Endothelial cell of umbilical vein (primary cell): ENCODE results near the gene WDR27. TPM values are rescaled to one million over a fixed set of nuclear protein-coding genes. Genes with fewer than 3 reads are reported as not detected.

Experiments
- BruUV-seq: library from RNA; stranded (reverse); fragments of 400-500 nt; replicated peaks from 2 replicates; lab custom pipeline; 2021; lab: Mats Ljungman, UMichigan
- CTCF ChIA-PET: fragments of 300-600, 350-600 bp; sonication (Branson Sonifier 250); formaldehyde crosslinking; loops from one replicate; lab custom pipeline; 2021; ENCODE audit warnings: antibody characterized with exemption, inconsistent platforms; lab: Charles Lee
- POLR2A ChIA-PET: fragments of 300-600, 350-600 bp; sonication (Branson Sonifier 250); formaldehyde crosslinking; loops from one replicate; lab custom pipeline; 2021; ENCODE audit warnings: antibody characterized with exemption, inconsistent platforms; lab: Charles Lee
- DNase-seq: peaks from one replicate; pipeline ENCODE4 v3.0.0-alpha.2; 2011; ENCODE audit warnings: low read depth, low spot score
- FAIRE-seq: peaks from 2 replicates; lab custom pipeline; 2011; peaks lifted over from hg19 to GRCh38; lab: Jason Lieb, UNC
- H2AFZ ChIP-seq: 2 replicates; pipeline ENCODE4 v1.6.0; 2012; ENCODE audit warnings: low read depth, low read length, control low read depth, inconsistent platforms
- H3K27ac ChIP-seq: 2 replicates; pipeline ENCODE4 v1.5.1; 2011; ENCODE audit warnings: low read depth, mild to moderate bottlenecking, control low read depth, low read length, moderate library complexity; ENCODE audit not compliant: insufficient read depth
- H3K27me3 ChIP-seq, 2 experiments: 2 replicates each; pipeline versions ENCODE4 v1.6.0 to v1.6.1; 2011; ENCODE audit warnings: low read length in 2 of 2, mixed read lengths in 1 of 2; ENCODE audit not compliant: control insufficient read depth in 2 of 2, insufficient read depth in 2 of 2
- H3K36me3 ChIP-seq, 2 experiments: 2 replicates in 1 of 2; 3 replicates in 1 of 2; pipeline ENCODE4 v1.5.1; 2011; ENCODE audit warnings: low read length in 2 of 2, mild to moderate bottlenecking in 1 of 2, moderate library complexity in 1 of 2; ENCODE audit not compliant: control insufficient read depth in 2 of 2, insufficient read depth in 2 of 2; ENCODE audit errors: extremely low read depth in 1 of 2
- H3K4me1 ChIP-seq: 3 replicates; pipeline ENCODE4 v1.5.1; 2011; ENCODE audit warnings: mild to moderate bottlenecking, low read length; ENCODE audit not compliant: control insufficient read depth, insufficient read depth; ENCODE audit errors: extremely low read depth
- H3K4me2 ChIP-seq: 2 replicates; pipeline ENCODE4 v1.6.1; 2011; ENCODE audit warnings: low read length, control low read depth, mixed read lengths; ENCODE audit not compliant: insufficient read depth
- H3K4me3 ChIP-seq, 3 experiments: fragments of 200-600 bp in 1 of 3; sonication (generic), shearing (Covaris generic) in 1 of 3; replicated peaks in 1 of 3; 2 replicates each; pipeline ENCODE4 v1.5.1; 2011 to 2016; ENCODE audit warnings: control low read depth in 3 of 3, low read length in 3 of 3, mild to moderate bottlenecking in 2 of 3, inconsistent platforms in 1 of 3, low read depth in 1 of 3, moderate library complexity in 1 of 3; ENCODE audit not compliant: insufficient read depth in 1 of 3
- H3K79me2 ChIP-seq: 2 replicates; pipeline ENCODE4 v1.6.0; 2012; ENCODE audit warnings: low read length, inconsistent platforms; ENCODE audit not compliant: control insufficient read depth, insufficient read depth
- H3K9ac ChIP-seq: replicated peaks from 2 replicates; pipeline ENCODE3; 2011; ENCODE audit warnings: low read length, control low read depth; ENCODE audit not compliant: insufficient read depth; ENCODE audit errors: extremely low read depth
- H3K9me1 ChIP-seq: replicated peaks from 3 replicates; pipeline ENCODE4 v1.6.0; 2011; ENCODE audit warnings: mild to moderate bottlenecking, low read length; ENCODE audit not compliant: control insufficient read depth, insufficient read depth; ENCODE audit errors: extremely low read depth
- H3K9me3 ChIP-seq: replicated peaks from 2 replicates; pipeline ENCODE4 v1.5.1; 2012; ENCODE audit warnings: low read length, inconsistent platforms; ENCODE audit not compliant: control insufficient read depth, insufficient read depth
- H4K20me1 ChIP-seq: replicated peaks from 2 replicates; pipeline ENCODE3; 2011; ENCODE audit warnings: mild to moderate bottlenecking, low read length; ENCODE audit not compliant: control insufficient read depth, insufficient read depth; ENCODE audit errors: extremely low read depth
- EZH2 ChIP-seq: IDR thresholded peaks from 2 replicates; pipeline ENCODE4 v1.6.1; 2012; ENCODE audit warnings: borderline replicate concordance, low read depth, mild to moderate bottlenecking, moderate library complexity, low read length, inconsistent platforms; ENCODE audit not compliant: severe bottlenecking
- FOS ChIP-seq: IDR thresholded peaks from 2 replicates; pipeline ENCODE4 v1.6.1; 2011; ENCODE audit warnings: mild to moderate bottlenecking, low read length, moderate library complexity, borderline replicate concordance; ENCODE audit not compliant: insufficient read depth
- GATA2 ChIP-seq: IDR thresholded peaks from 2 replicates; pipeline ENCODE4 v1.7.0; 2011; ENCODE audit warnings: low read depth, mild to moderate bottlenecking, moderate library complexity, mixed read lengths, low read length; ENCODE audit not compliant: insufficient read length, insufficient read depth
- JUN ChIP-seq: IDR thresholded peaks from 2 replicates; pipeline ENCODE4 v1.6.1; 2011; ENCODE audit warnings: borderline replicate concordance, low read depth; ENCODE audit not compliant: insufficient read length, insufficient read depth
- MAX ChIP-seq: IDR thresholded peaks from 2 replicates; pipeline ENCODE4 v1.6.1; 2011; ENCODE audit not compliant: insufficient read depth, insufficient read length
- MYC ChIP-seq: IDR thresholded peaks from one replicate; pipeline ENCODE4 v1.6.1; 2011; ENCODE audit warnings: mild to moderate bottlenecking, low read depth, low read length
- POLR2A ChIP-seq: IDR thresholded peaks from 2 replicates; pipeline ENCODE4 v1.6.1; 2012; ENCODE audit warnings: low read depth, mild to moderate bottlenecking, control low read depth, low read length
- POLR2AphosphoS5 ChIP-seq: IDR thresholded peaks from 2 replicates; pipeline ENCODE4 v1.6.1; 2012; ENCODE audit warnings: low read depth, mild to moderate bottlenecking, control low read depth, low read length, moderate library complexity; ENCODE audit not compliant: insufficient read depth
- dilution Hi-C: fragments of 300-500 bp; cut with MboI; formaldehyde crosslinking; loops from one replicate; pipeline ENCODE4 v1.15.0; 2019; ENCODE audit warnings: low sequenced_read_pairs; ENCODE audit not compliant: extremely low pct_ligation_motif_present
- intact Hi-C: fragments of 100-400 bp; cut with micrococcal nuclease; formaldehyde crosslinking; loops from one replicate; pipeline ENCODE4 v1.10.0; 2022
- polyA plus RNA-seq, 4 experiments: library from polyadenylated mRNA; depleted of rRNA in 3 of 4; stranded (reverse) in 3 of 4; unstranded in 1 of 4; fragments of >200 nt; gene quantifications; 2 replicates each; pipeline versions ENCODE4 v1.2.1 to v1.2.3, GENCODE V29; 2011 to 2012; ENCODE audit warnings: missing spikeins in 1 of 4
- total RNA-seq: library from RNA; stranded (reverse); gene quantifications from 2 replicates; pipeline ENCODE4 v1.2.3, GENCODE V29; 2021
- TF ChIP-seq, protein P1 (sequence below), 2 donors: IDR thresholded peaks; 1 replicate in 1 of 2; 2 replicates in 1 of 2; pipeline ENCODE4 v1.5.1; 2011; ENCODE audit warnings: low read length in 2 of 2, mild to moderate bottlenecking in 2 of 2, moderate library complexity in 2 of 2, control low read depth in 1 of 2, inconsistent platforms in 1 of 2, low read depth in 1 of 2; ENCODE audit not compliant: insufficient read depth in 1 of 2; ENCODE audit errors: extremely low read depth in 1 of 2

WDR27 gene
- total and polyA plus RNA-seq, 2 donors (not counting 3 experiments of a cell fraction or from before 2014, with no cell fraction given): 60.1 to 69.7 TPM

DNA sequence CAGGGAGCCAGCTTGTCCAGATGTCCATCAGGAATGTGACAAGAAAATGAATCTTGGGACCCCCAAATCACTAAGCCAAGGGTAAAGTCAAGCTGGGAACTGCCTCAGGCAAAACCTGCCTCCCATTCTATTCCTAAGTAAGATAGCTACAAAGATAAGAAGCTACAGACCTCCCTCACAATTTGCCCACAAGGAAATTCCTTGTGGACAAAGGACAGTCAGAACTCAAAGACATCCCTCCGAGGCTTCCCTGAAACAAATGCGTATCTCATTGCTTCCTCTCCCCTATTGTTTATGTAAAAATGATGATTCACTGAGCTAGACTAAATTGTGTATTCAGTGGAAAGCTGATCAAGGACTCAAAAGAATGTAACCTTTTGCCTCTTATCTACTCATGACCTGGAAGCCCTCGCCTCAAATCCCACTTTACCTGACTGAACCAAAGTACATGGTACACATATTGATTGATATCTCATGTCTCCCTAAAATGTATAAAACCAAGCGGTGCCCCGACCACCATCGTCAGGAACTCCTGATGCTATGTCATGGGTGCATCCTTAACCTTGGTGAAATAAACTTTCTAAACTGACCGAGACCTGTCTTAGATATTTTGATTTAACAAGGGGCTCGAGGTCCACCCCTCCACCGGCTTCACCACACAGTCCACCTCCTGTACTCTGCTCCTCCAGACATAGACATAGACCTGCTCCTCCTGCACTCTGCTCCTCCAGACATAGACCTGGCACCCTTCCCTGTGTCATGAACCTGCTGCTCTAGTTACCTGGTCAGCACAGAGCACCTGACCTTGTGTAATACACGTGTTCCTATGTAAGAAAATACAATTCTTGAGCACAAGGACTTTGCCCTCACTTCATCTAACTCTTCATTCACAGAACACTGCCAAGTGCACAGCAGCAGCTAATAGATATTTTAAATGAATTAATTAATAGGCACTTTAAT, 81.4 kb downstream of the WDR27 start:
- no peaks in the 10 kb centered on the region for H3K27me3 ChIP-seq
- ChIA-PET CTCF (interaction anchor here (0.7 kb wide), 1 partner anchor 32 kb away, joined by 3 read pairs; no protein-coding TSS in a partner anchor), POLR2A (no interaction called here)
- DNase-seq: no peak
- H3K79me2 ChIP-seq: no peaks in the 10 kb centered on the region
- FAIRE-seq: peak; percentile 4
- peaks cover 0 to 4% of the 10 kb centered on the region in 2 experiments for H3K36me3 ChIP-seq
- H3K27ac ChIP-seq: no peak overlapping the region
- intact Hi-C loops: no loop called here
- dilution Hi-C loops: no loop called here
- TF ChIP-seq MAX (no peak), GATA2 (no peak), POLR2AphosphoS5 (no peak), MYC (no peak), JUN (no peak), POLR2A (no peak), EZH2 (no peak), FOS (no peak)
- TF ChIP-seq, protein P1, sequence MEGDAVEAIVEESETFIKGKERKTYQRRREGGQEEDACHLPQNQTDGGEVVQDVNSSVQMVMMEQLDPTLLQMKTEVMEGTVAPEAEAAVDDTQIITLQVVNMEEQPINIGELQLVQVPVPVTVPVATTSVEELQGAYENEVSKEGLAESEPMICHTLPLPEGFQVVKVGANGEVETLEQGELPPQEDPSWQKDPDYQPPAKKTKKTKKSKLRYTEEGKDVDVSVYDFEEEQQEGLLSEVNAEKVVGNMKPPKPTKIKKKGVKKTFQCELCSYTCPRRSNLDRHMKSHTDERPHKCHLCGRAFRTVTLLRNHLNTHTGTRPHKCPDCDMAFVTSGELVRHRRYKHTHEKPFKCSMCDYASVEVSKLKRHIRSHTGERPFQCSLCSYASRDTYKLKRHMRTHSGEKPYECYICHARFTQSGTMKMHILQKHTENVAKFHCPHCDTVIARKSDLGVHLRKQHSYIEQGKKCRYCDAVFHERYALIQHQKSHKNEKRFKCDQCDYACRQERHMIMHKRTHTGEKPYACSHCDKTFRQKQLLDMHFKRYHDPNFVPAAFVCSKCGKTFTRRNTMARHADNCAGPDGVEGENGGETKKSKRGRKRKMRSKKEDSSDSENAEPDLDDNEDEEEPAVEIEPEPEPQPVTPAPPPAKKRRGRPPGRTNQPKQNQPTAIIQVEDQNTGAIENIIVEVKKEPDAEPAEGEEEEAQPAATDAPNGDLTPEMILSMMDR (IDR thresholded peaks at IDR 0.05; ENCODE audit: extremely low read depth in 1 of 2, insufficient read depth in 1 of 2, low read depth in 1 of 2, low read length in 2 of 2): no peak
- no peak overlapping the region for H2AFZ ChIP-seq
- no TSS peak for BruUV-seq
- H3K9ac ChIP-seq: no peak overlapping the region
- no peaks in the 10 kb centered on the region for H3K9me1 ChIP-seq
- no peaks in the 10 kb centered on the region for H3K9me3 ChIP-seq
- no peaks in the 10 kb centered on the region for H4K20me1 ChIP-seq
- no peak overlapping the region for H3K4me2 ChIP-seq
- H3K4me1 ChIP-seq: peaks cover 4% of the 10 kb centered on the region
- no peak overlapping the region for H3K4me3 ChIP-seq
